Activated CD8-positive, alpha-beta T cell treated with anti-CD3 and anti-CD28 coated beads for 36 hours (primary cell): ENCODE data around the gene VSIG10L. TPM values are rescaled to one million over a fixed set of nuclear protein-coding genes. Genes with fewer than 3 reads are reported as not detected.

Experiments used
- ATAC-seq: fragments of 200-7000 bp; cut with Tn5 transposase; one replicate; pipeline ENCODE4 v1.10.0; 2021; ENCODE audit warnings: mild to moderate bottlenecking, moderate library complexity
- CTCF ChIA-PET: fragments of 350-600 bp; sonication (Branson Sonifier 250); formaldehyde crosslinking; loops from one replicate; lab custom pipeline; 2021; ENCODE audit warnings: antibody characterized with exemption; lab: Charles Lee
- POLR2A ChIA-PET: fragments of 350-600 bp; sonication (Branson Sonifier 250); formaldehyde crosslinking; loops from one replicate; lab custom pipeline; 2021; ENCODE audit warnings: antibody characterized with exemption; lab: Charles Lee
- DNase-seq: peaks from one replicate; pipeline ENCODE4 v3.0.0-alpha.2; 2020
- H3K27ac Mint-ChIP-seq: one replicate; pipeline ENCODE4 v1.8.0; 2021; ENCODE audit warnings: mild to moderate bottlenecking, mixed read lengths
- H3K27me3 Mint-ChIP-seq: one replicate; pipeline ENCODE4 v1.8.0; 2021; ENCODE audit warnings: mixed read lengths
- H3K36me3 Mint-ChIP-seq: one replicate; pipeline ENCODE4 v1.8.0; 2021; ENCODE audit warnings: low read depth, mixed read lengths
- H3K4me1 Mint-ChIP-seq: one replicate; pipeline ENCODE4 v1.8.0; 2021; ENCODE audit warnings: low read depth, mixed read lengths
- H3K4me3 Mint-ChIP-seq: one replicate; pipeline ENCODE4 v1.8.0; 2021; ENCODE audit warnings: mild to moderate bottlenecking, moderate library complexity, mixed read lengths
- H3K9me3 Mint-ChIP-seq: one replicate; pipeline ENCODE4 v1.8.0; 2021; ENCODE audit warnings: mixed read lengths
- intact Hi-C: fragments of 100-400 bp; cut with micrococcal nuclease; formaldehyde crosslinking; loops from one replicate; pipeline ENCODE4 v1.10.0; 2022
- total RNA-seq, 2 experiments: library from RNA; stranded (reverse); gene quantifications; one replicate each; pipeline ENCODE4 v1.2.3, GENCODE V29; 2021
- TF ChIP-seq, protein P1 (sequence below): fragments of 200-600 bp; IDR thresholded peaks from one replicate; pipeline ENCODE4 v1.8.0; 2022; ENCODE audit warnings: antibody characterized with exemption, mild to moderate bottlenecking

VSIG10L gene
- 1 to 10 TPM; 3.6 to 3.7 TPM for total RNA-seq

DNA sequence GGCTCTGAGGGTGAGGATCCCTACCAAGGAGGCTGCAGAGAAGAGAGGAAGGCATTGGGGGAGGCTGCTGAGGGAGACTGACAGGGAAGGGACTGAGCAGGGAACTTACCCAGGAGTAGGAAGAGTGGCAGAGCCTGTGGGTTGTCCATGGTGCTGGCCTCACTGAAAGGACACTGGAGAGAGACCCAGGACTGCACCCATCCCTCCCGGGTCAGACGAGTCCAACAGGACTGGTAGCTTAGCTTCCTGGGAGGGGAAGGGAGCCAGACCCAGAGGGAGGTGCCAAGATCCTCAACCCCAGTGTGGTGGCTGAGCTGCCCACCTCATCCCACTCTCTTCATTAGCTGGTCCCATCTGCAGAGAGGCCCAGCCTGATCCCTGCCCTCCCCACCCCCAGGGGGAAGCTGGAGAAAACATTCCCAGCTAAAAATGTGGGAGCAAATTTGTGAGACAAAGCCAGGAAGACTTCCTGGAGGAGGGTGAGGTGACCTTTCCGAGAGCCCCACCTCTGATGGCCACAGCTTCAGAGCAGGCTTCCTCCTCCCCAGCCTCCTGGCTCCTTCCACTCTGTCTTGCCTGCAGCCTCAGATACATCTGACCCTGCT, at the start of gene VSIG10L:
Gene VSIG10L, minus strand, starts transcription at position 164 of the 605 bp plus-strand sequence. Its CDS starts 15 bp downstream, at position 149.
- TF ChIP-seq, protein P1, sequence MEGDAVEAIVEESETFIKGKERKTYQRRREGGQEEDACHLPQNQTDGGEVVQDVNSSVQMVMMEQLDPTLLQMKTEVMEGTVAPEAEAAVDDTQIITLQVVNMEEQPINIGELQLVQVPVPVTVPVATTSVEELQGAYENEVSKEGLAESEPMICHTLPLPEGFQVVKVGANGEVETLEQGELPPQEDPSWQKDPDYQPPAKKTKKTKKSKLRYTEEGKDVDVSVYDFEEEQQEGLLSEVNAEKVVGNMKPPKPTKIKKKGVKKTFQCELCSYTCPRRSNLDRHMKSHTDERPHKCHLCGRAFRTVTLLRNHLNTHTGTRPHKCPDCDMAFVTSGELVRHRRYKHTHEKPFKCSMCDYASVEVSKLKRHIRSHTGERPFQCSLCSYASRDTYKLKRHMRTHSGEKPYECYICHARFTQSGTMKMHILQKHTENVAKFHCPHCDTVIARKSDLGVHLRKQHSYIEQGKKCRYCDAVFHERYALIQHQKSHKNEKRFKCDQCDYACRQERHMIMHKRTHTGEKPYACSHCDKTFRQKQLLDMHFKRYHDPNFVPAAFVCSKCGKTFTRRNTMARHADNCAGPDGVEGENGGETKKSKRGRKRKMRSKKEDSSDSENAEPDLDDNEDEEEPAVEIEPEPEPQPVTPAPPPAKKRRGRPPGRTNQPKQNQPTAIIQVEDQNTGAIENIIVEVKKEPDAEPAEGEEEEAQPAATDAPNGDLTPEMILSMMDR, result no peak
- H3K27ac Mint-ChIP-seq, result no peak within 1 kb of the TSS
- no peaks in the 10 kb centered on the region for H3K9me3 Mint-ChIP-seq
- H3K27me3 Mint-ChIP-seq, result peaks cover 1% of the 10 kb centered on the region
- H3K36me3 Mint-ChIP-seq, result peaks cover 10% of the 10 kb centered on the region
- CTCF ChIA-PET, result interaction anchor here (1.0 to 1.7 kb wide), 7 partner anchors 14 to 315 kb away, joined by 3 to 7 read pairs (median 3); no protein-coding TSS in a partner anchor
- DNase-seq (no peak), ATAC-seq (no peak)
- POLR2A ChIA-PET, result interaction anchor here (0.8 to 1.6 kb wide), 8 partner anchors 13 to 146 kb away, joined by 3 to 8 read pairs (median 3); no protein-coding TSS in a partner anchor
- intact Hi-C loops, result no loop called here
- peaks cover 13% of the 10 kb centered on the region for H3K4me1 Mint-ChIP-seq
- peak within 1 kb of the TSS; percentile 41 for H3K4me3 Mint-ChIP-seq

DNA sequence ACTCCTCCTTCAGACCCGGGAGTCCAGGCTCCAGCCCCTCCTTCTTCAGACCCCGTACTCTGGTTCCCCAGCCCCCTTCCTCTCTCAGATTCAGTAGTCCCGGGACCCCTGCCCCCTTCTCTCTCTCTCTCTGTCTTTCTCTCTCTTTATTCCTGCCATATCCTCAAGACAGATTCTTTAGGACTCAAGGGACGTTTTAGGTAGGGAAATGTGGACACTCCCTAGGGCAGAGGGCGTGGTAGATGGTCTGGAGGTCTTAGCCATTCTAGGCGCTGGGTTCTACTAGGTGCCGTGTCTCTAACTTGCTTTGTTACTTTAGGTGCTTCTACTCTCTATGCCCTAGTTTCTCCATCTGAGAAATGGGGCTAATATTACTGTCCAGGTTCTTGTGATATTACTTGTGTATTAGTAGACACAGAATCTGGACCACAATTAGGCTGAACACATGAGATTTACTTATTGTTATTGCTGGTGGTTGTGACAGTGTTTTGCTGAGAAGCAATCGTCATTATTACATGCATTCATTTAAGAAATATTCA, 49.2 kb upstream of the VSIG10L start:
- DNase-seq (no peak), ATAC-seq (no peak)
- H3K4me3 Mint-ChIP-seq, result no peak overlapping the region
- peaks cover 45% of the 10 kb centered on the region for H3K4me1 Mint-ChIP-seq
- H3K36me3 Mint-ChIP-seq, result peaks cover 11% of the 10 kb centered on the region
- POLR2A ChIA-PET, result interaction anchor here (1.3 kb wide), 1 partner anchor 19 kb away, joined by 5 read pairs; the partner anchor contains the start of gene NKG7
- intact Hi-C loops, result no loop called here
- H3K27me3 Mint-ChIP-seq, result no peaks in the 10 kb centered on the region
- peaks cover 1% of the 10 kb centered on the region for H3K9me3 Mint-ChIP-seq
- H3K27ac Mint-ChIP-seq, result peak overlapping the region; percentile 78
- TF ChIP-seq, protein P1, result no peak
- CTCF ChIA-PET, result interaction anchor here (0.8 to 1.7 kb wide), 5 partner anchors 10 to 124 kb away, joined by 3 to 4 read pairs (median 3); no protein-coding TSS in a partner anchor

DNA sequence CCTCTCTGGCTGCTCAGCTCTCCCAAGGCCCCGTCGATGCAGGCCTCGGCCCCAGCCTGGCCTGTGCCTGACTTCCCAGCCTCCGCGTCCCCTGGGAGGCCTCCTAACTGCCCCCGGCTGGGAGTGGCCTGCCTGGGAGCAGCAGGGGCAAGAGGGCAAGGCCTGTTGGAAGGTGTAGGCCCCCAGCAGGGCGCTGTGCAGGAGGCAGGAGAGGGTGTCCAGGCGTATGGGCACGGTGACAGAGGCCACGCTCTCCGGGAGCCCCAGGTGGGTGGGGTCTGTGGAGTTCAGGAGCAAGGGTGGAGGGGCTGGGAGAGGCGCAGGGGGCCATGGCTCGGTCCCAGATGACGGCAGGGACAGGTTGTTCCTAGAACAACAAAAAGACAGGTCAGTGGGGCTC, 47.2 kb upstream of the VSIG10L start:
- peaks cover 1% of the 10 kb centered on the region for H3K9me3 Mint-ChIP-seq
- peaks cover 36% of the 10 kb centered on the region for H3K4me1 Mint-ChIP-seq
- no peak overlapping the region for H3K4me3 Mint-ChIP-seq
- H3K27me3 Mint-ChIP-seq, result no peaks in the 10 kb centered on the region
- ChIA-PET POLR2A (interaction anchor here (2.4 to 3.0 kb wide), 2 partner anchors 10 to 18 kb away, joined by 8 to 15 read pairs; partner anchors contain the start of gene NKG7), CTCF (no interaction called here)
- H3K36me3 Mint-ChIP-seq, result peaks cover 1% of the 10 kb centered on the region
- DNase-seq, result no peak
- intact Hi-C loops, result no loop called here
- TF ChIP-seq, protein P1, result no peak
- ATAC-seq, result no peak
- H3K27ac Mint-ChIP-seq, result no peak overlapping the region

DNA sequence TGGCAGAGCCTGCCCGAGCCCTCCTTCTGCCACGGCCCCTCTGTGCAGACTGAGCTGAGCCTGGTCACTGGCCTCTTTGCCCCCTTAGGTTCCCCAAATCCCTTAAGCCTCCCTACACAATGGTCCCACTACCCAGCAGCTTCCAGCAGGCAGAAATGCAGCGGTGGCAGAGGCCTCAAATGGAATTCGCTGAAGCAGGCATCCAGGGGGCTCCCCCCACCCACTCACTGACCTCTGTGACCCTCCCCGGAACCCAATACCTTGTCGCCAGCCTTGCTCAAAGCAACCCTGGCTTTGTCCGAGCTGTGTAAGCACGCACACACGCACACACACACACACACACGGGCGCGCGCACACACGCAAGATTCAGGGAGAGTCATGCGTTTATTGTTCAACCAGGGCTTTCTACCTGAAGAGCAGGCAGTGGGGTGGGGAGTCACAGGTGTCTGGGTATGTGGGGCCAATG, 46.0 kb upstream of the VSIG10L start, which contains the start of gene LIM2:
Gene LIM2, minus strand, starts transcription at position 51 of the 466 bp plus-strand sequence. CDS start 531 bp downstream, outside the sequence.
- DNase-seq (peak; percentile 54), ATAC-seq (peak; percentile 18)
- H3K4me3 Mint-ChIP-seq, result peak within 1 kb of the TSS; percentile 44
- TF ChIP-seq, protein P1, result no peak
- H3K36me3 Mint-ChIP-seq, result peaks cover 1% of the 10 kb centered on the region
- H3K9me3 Mint-ChIP-seq, result peaks cover 1% of the 10 kb centered on the region
- H3K27ac Mint-ChIP-seq, result peak within 1 kb of the TSS; percentile 60
- H3K27me3 Mint-ChIP-seq, result no peaks in the 10 kb centered on the region
- ChIA-PET CTCF (interaction anchor here (1.2 to 1.3 kb wide), 2 partner anchors 10 to 28 kb away, joined by 3 to 4 read pairs; no protein-coding TSS in a partner anchor), POLR2A (interaction anchor here (0.7 to 3.0 kb wide), 3 partner anchors 9 to 36 kb away, joined by 3 to 15 read pairs (median 8); partner anchors contain the start of gene NKG7)
- intact Hi-C loops, result no loop called here
- peaks cover 28% of the 10 kb centered on the region for H3K4me1 Mint-ChIP-seq
